Right atrium auricular region (tissue), 2 donors: ENCODE results near the gene PCDH9. TPM values are rescaled to one million over a fixed set of nuclear protein-coding genes. Genes with fewer than 3 reads are reported as not detected.

Experiments used
- DNase-seq: peaks from one replicate; pipeline ENCODE4 v3.0.0-alpha.2; 2019; ENCODE audit warnings: low spot score
- H3K27ac ChIP-seq, 2 donors: fragments of 200-600 bp; sonication (generic); 1 replicate in 1 of 2; 2 replicates in 1 of 2; pipeline ENCODE4 v1.5.1; 2016 to 2019
- H3K27me3 ChIP-seq, 2 donors: fragments of 200-600 bp; sonication (generic); one replicate each; pipeline versions ENCODE4 v1.5.1 to v1.6.0; 2017 to 2019
- H3K36me3 ChIP-seq: fragments of 200-600 bp; sonication (generic); one replicate; pipeline ENCODE4 v1.5.1; 2016
- H3K4me1 ChIP-seq, 2 donors: fragments of 200-600 bp; sonication (generic); one replicate each; pipeline versions ENCODE4 v1.5.1 to v1.6.0; 2017 to 2019
- H3K4me3 ChIP-seq, 2 donors: fragments of 200-600 bp; sonication (generic); 1 replicate in 1 of 2; 2 replicates in 1 of 2; pipeline ENCODE4 v1.5.1; 2017 to 2019; ENCODE audit warnings: mild to moderate bottlenecking in 1 of 2, moderate library complexity in 1 of 2
- H3K9me3 ChIP-seq, 2 donors: fragments of 200-600 bp; sonication (generic); one replicate each; pipeline ENCODE4 v1.5.1; 2019
- CTCF ChIP-seq, 2 donors: fragments of 200-600 bp; sonication (generic); IDR thresholded peaks; one replicate each; pipeline ENCODE4 v1.5.1; 2019; ENCODE audit warnings: antibody characterized with exemption in 2 of 2
- total RNA-seq, 2 donors: library from RNA; depleted of rRNA; stranded (reverse); fragments of >200 nt; gene quantifications; one replicate each; pipeline ENCODE4 v1.1.0, GENCODE V29; 2016

The PCDH9 gene
- total RNA-seq, 2 donors from 2014 or later = 19.4 to 28.7 TPM

- TF ChIP-seq CTCF (IDR thresholded peaks at IDR 0.05) = no peak
- DNase-seq = no peak
- no peaks in the 10 kb centered on the region for H3K36me3 ChIP-seq
These were observed 37.4 kb downstream of the PCDH9 start for GRCh38 chr13:67192751-67193150.

GRCh38 chr13:67186995-67187569 is 43.1 kb downstream of the PCDH9 start:
- Histone ChIP-seq H3K4me3 (no peak overlapping the region), H3K27me3 (no peaks in the 10 kb centered on the region), H3K4me1 (no peaks in the 10 kb centered on the region), H3K9me3 (no peaks in the 10 kb centered on the region), H3K36me3 (no peaks in the 10 kb centered on the region), H3K27ac (no peak overlapping the region)
- TF ChIP-seq CTCF (IDR thresholded peaks at IDR 0.05) = no peak
- no peak for DNase-seq

More at GRCh38 chr13:67192751-67193150, 37.4 kb downstream of the PCDH9 start:
- H3K27ac ChIP-seq = no peak overlapping the region
- H3K27me3 ChIP-seq = no peaks in the 10 kb centered on the region
- H3K9me3 ChIP-seq = no peaks in the 10 kb centered on the region
- H3K4me3 ChIP-seq = no peak overlapping the region
- no peaks in the 10 kb centered on the region for H3K4me1 ChIP-seq

GRCh38 chr13:67184247-67184646 is 45.9 kb downstream of the PCDH9 start:
- Histone ChIP-seq H3K4me3 (no peak overlapping the region), H3K36me3 (no peaks in the 10 kb centered on the region), H3K9me3 (no peaks in the 10 kb centered on the region), H3K4me1 (no peaks in the 10 kb centered on the region), H3K27ac (no peak overlapping the region), H3K27me3 (no peaks in the 10 kb centered on the region)
- DNase-seq = no peak
- no peak for TF ChIP-seq CTCF (IDR thresholded peaks at IDR 0.05)

GRCh38 chr13:67183151-67183550 is 47.0 kb downstream of the PCDH9 start:
- no peak for DNase-seq
- Histone ChIP-seq H3K36me3 (no peaks in the 10 kb centered on the region), H3K27ac (no peak overlapping the region), H3K4me3 (no peak overlapping the region), H3K9me3 (no peaks in the 10 kb centered on the region), H3K27me3 (no peaks in the 10 kb centered on the region), H3K4me1 (no peaks in the 10 kb centered on the region)
- no peak for TF ChIP-seq CTCF (IDR thresholded peaks at IDR 0.05)

GRCh38 chr13:67175836-67176459 is 54.2 kb downstream of the PCDH9 start:
- H3K27ac ChIP-seq = no peak overlapping the region
- TF ChIP-seq CTCF (IDR thresholded peaks at IDR 0.05) = no peak
- DNase-seq = no peak
- no peak overlapping the region for H3K4me3 ChIP-seq
- no peaks in the 10 kb centered on the region for H3K4me1 ChIP-seq
- H3K36me3 ChIP-seq = no peaks in the 10 kb centered on the region
- no peaks in the 10 kb centered on the region for H3K27me3 ChIP-seq
- no peaks in the 10 kb centered on the region for H3K9me3 ChIP-seq

- no peaks in the 10 kb centered on the region for H3K36me3 ChIP-seq
- no peaks in the 10 kb centered on the region for H3K9me3 ChIP-seq
- DNase-seq = no peak
- H3K4me3 ChIP-seq = no peak overlapping the region
- H3K27ac ChIP-seq = no peak overlapping the region
- H3K4me1 ChIP-seq = no peaks in the 10 kb centered on the region
- TF ChIP-seq CTCF (IDR thresholded peaks at IDR 0.05) = no peak
- no peaks in the 10 kb centered on the region for H3K27me3 ChIP-seq
These were observed 61.8 kb downstream of the PCDH9 start for GRCh38 chr13:67168384-67168783.
